HEK293T (cell line): ENCODE data around the gene CHST11.

Experiments
- CTCF ChIA-PET: fragments of 350-600 bp; formaldehyde crosslinking; extraction: SDS; loops from one replicate; lab custom pipeline; 2021; ENCODE audit warnings: antibody characterized with exemption, inconsistent platforms; lab: Yijun Ruan, JAX
- POLR2A ChIA-PET: fragments of 350-600 bp; formaldehyde crosslinking; extraction: SDS; loops from one replicate; lab custom pipeline; 2020; ENCODE audit warnings: antibody characterized with exemption, inconsistent platforms; lab: Yijun Ruan, JAX
- DNase-seq: peaks from one replicate; pipeline ENCODE4 v3.0.0; 2012; ENCODE audit warnings: mixed read lengths; ENCODE audit errors: extremely low spot score
- ARNT ChIP-seq: fragments of 450-650 bp; IDR thresholded peaks from 2 replicates; pipeline ENCODE4 v1.6.1; 2017; ENCODE audit warnings: mild to moderate bottlenecking
- BHLHE40 ChIP-seq: fragments of 450-650 bp; IDR thresholded peaks from 2 replicates; pipeline ENCODE4 v1.6.1; 2016; ENCODE audit warnings: mild to moderate bottlenecking, moderate library complexity, borderline replicate concordance
- CTBP1 ChIP-seq: fragments of 450-650 bp; IDR thresholded peaks from 2 replicates; pipeline ENCODE4 v1.6.1; 2016; ENCODE audit warnings: borderline replicate concordance
- ELF4 ChIP-seq: fragments of 450-650 bp; IDR thresholded peaks from 2 replicates; pipeline ENCODE4 v1.6.1; 2017; ENCODE audit warnings: antibody characterized with exemption
- FOXA1 ChIP-seq: fragments of 450-650 bp; IDR thresholded peaks from 2 replicates; pipeline ENCODE4 v1.6.1; 2016; ENCODE audit warnings: mild to moderate bottlenecking
- FOXK2 ChIP-seq: fragments of 450-650 bp; IDR thresholded peaks from 2 replicates; pipeline ENCODE4 v1.6.1; 2016; ENCODE audit warnings: mild to moderate bottlenecking
- FOXM1 ChIP-seq: fragments of 450-650 bp; IDR thresholded peaks from 2 replicates; pipeline ENCODE4 v1.6.1; 2017; ENCODE audit warnings: mild to moderate bottlenecking, borderline replicate concordance
- HDGF ChIP-seq: fragments of 450-650 bp; IDR thresholded peaks from 2 replicates; pipeline ENCODE4 v1.6.1; 2017; ENCODE audit warnings: antibody characterized with exemption, borderline replicate concordance
- L3MBTL2 ChIP-seq: fragments of 450-650 bp; conservative IDR thresholded peaks from 2 replicates; pipeline ENCODE4 v1.6.1; 2016; ENCODE audit warnings: mild to moderate bottlenecking
- LEF1 ChIP-seq: fragments of 450-650 bp; IDR thresholded peaks from 2 replicates; pipeline ENCODE4 v1.6.1; 2017; ENCODE audit warnings: mild to moderate bottlenecking, borderline replicate concordance
- NFRKB ChIP-seq: fragments of 450-650 bp; IDR thresholded peaks from 2 replicates; pipeline ENCODE4 v1.6.1; 2016; ENCODE audit warnings: mild to moderate bottlenecking, moderate library complexity
- PKNOX1 ChIP-seq: fragments of 450-650 bp; IDR thresholded peaks from 2 replicates; pipeline ENCODE4 v1.6.1; 2016
- SP1 ChIP-seq: fragments of 450-650 bp; IDR thresholded peaks from 2 replicates; pipeline ENCODE4 v1.6.1; 2017
- SUZ12 ChIP-seq: fragments of 450-650 bp; IDR thresholded peaks from 2 replicates; pipeline ENCODE4 v1.6.1; 2016; ENCODE audit warnings: mild to moderate bottlenecking
- TARDBP ChIP-seq: fragments of 450-650 bp; IDR thresholded peaks from 2 replicates; pipeline ENCODE4 v1.6.1; 2016
- ZNF384 ChIP-seq: fragments of 450-650 bp; IDR thresholded peaks from 2 replicates; pipeline ENCODE4 v1.6.1; 2016

The CHST11 gene

GRCh38 chr12:104448451-104448850 is 8.3 kb upstream of the CHST11 start:
- ChIA-PET CTCF (no interaction called here), POLR2A (no interaction called here)

GRCh38 chr12:104450700-104451099 is 6.0 kb upstream of the CHST11 start:
- POLR2A ChIA-PET: no interaction called here
- TF ChIP-seq SP1: no peak
- no peak for TF ChIP-seq HDGF
- TF ChIP-seq FOXM1: no peak
- no peak for TF ChIP-seq NFRKB
- no peak for TF ChIP-seq SUZ12
- TF ChIP-seq CTBP1: no peak
- no peak for TF ChIP-seq ZNF384
- no peak for TF ChIP-seq BHLHE40
- CTCF ChIA-PET: no interaction called here
- no peak for DNase-seq

More at GRCh38 chr12:104448451-104448850, 8.3 kb upstream of the CHST11 start:
- no peak for TF ChIP-seq NFRKB
- no peak for TF ChIP-seq FOXA1
- TF ChIP-seq TARDBP: no peak
- no peak for TF ChIP-seq ARNT
- TF ChIP-seq ZNF384: no peak
- no peak for TF ChIP-seq L3MBTL2
- TF ChIP-seq FOXM1: no peak
- DNase-seq: no peak

GRCh38 chr12:104452087-104452486 is 4.7 kb upstream of the CHST11 start:
- POLR2A ChIA-PET: no interaction called here
- CTCF ChIA-PET: no interaction called here
- DNase-seq: no peak
- TF ChIP-seq FOXK2 (no peak), ARNT (no peak), CTBP1 (no peak), LEF1 (no peak), ELF4 (no peak), HDGF (no peak), ZNF384 (no peak), PKNOX1 (no peak)

GRCh38 chr12:104453133-104453532 is 3.6 kb upstream of the CHST11 start:
- CTCF ChIA-PET: no interaction called here
- no peak for TF ChIP-seq PKNOX1
- no peak for TF ChIP-seq NFRKB
- DNase-seq: no peak
- POLR2A ChIA-PET: no interaction called here

- POLR2A ChIA-PET: no interaction called here
- TF ChIP-seq HDGF (no peak), L3MBTL2 (no peak)
- CTCF ChIA-PET: no interaction called here
- no peak for DNase-seq
Observed at GRCh38 chr12:104454997-104455396, 1.8 kb upstream of the CHST11 start.

GRCh38 chr12:104455578-104456416 is 951 bp upstream of the CHST11 start:
- ChIA-PET POLR2A (interaction anchor here (0.7 to 1.6 kb wide), 4 partner anchors 11 to 502 kb away, joined by 3 to 4 read pairs (median 3); partner anchors contain the start of gene SLC41A2), CTCF (interaction anchor here (0.8 kb wide), 1 partner anchor 74 kb away, joined by 3 read pairs; no protein-coding TSS in a partner anchor)
- no peak for DNase-seq
- TF ChIP-seq FOXA1 (no peak), FOXK2 (no peak), ELF4 (no peak), ARNT (no peak), SP1 (no peak), TARDBP (no peak), HDGF (no peak), FOXM1 (no peak), BHLHE40 (no peak), LEF1 (no peak), ZNF384 (no peak), CTBP1 (no peak)

- DNase-seq: peak; percentile 55
- TF ChIP-seq ZNF384 (no peak), TARDBP (no peak), ARNT (no peak), HDGF (no peak), CTBP1 (no peak), ELF4 (no peak), FOXK2 (no peak), FOXM1 (no peak), FOXA1 (no peak), NFRKB (no peak), L3MBTL2 (no peak), BHLHE40 (no peak), LEF1 (no peak), PKNOX1 (no peak), SUZ12 (no peak), SP1 (no peak)
- ChIA-PET POLR2A (interaction anchor here (0.7 to 1.6 kb wide), 5 partner anchors 11 to 501 kb away, joined by 3 to 4 read pairs (median 3); partner anchors contain the start of gene SLC41A2), CTCF (interaction anchor here (1.1 to 2.0 kb wide), 2 partner anchors 75 to 278 kb away, joined by 3 to 5 read pairs; no protein-coding TSS in a partner anchor)
Observed at GRCh38 chr12:104456950-104457745, 400 bp downstream of the CHST11 start.
